GM23338 (cell line): ENCODE results near the gene LUZP2. TPM values are rescaled to one million over a fixed set of nuclear protein-coding genes. Genes with fewer than 3 reads are reported as not detected.

Source experiments
- ATAC-seq: fragments of 200-7000 bp; cut with Tn5 transposase; 3 replicates; pipeline ENCODE4 v1.9.1; 2020
- DNase-seq: peaks from one replicate; pipeline ENCODE4 v3.0.0-alpha.2; 2015; ENCODE audit warnings: low spot score
- H2AFZ ChIP-seq: fragments of 200-600 bp; sonication (generic); 2 replicates; pipeline ENCODE4 v1.8.0; 2016; ENCODE audit warnings: antibody characterized with exemption, mild to moderate bottlenecking, moderate library complexity
- H3F3A ChIP-seq: fragments of 200-600 bp; sonication (generic); replicated peaks from 2 replicates; pipeline ENCODE4 v1.8.0; 2017; ENCODE audit warnings: antibody characterized with exemption, mixed run types, low read depth
- H3K27ac ChIP-seq: fragments of 200-600 bp; sonication (generic); 2 replicates; pipeline ENCODE4 v1.6.1; 2016; ENCODE audit warnings: low read depth
- H3K27me3 ChIP-seq: fragments of 200-600 bp; sonication (generic); 2 replicates; pipeline ENCODE4 v1.8.0; 2016; ENCODE audit warnings: mild to moderate bottlenecking, mixed run types, moderate library complexity; ENCODE audit not compliant: insufficient read depth
- H3K36me3 ChIP-seq: fragments of 200-600 bp; sonication (generic); 2 replicates; pipeline ENCODE4 v1.8.0; 2016; ENCODE audit warnings: mild to moderate bottlenecking; ENCODE audit not compliant: insufficient read depth
- H3K4me1 ChIP-seq: fragments of 200-600 bp; sonication (generic); 2 replicates; pipeline ENCODE4 v1.8.0; 2016; ENCODE audit warnings: mild to moderate bottlenecking, moderate library complexity; ENCODE audit not compliant: insufficient read depth
- H3K4me2 ChIP-seq: fragments of 200-600 bp; sonication (generic); 2 replicates; pipeline ENCODE4 v1.7.1; 2017; ENCODE audit warnings: mixed run types
- H3K4me3 ChIP-seq: fragments of 200-600 bp; sonication (generic); 2 replicates; pipeline ENCODE4 v1.6.1; 2016; ENCODE audit warnings: mixed run types
- H3K79me2 ChIP-seq: fragments of 200-600 bp; sonication (generic); replicated peaks from 2 replicates; pipeline ENCODE4 v1.8.0; 2017; ENCODE audit warnings: mild to moderate bottlenecking; ENCODE audit not compliant: insufficient read depth
- H3K9me2 ChIP-seq: fragments of 200-600 bp; sonication (generic); 2 replicates; pipeline ENCODE4 v1.8.0; 2017; ENCODE audit not compliant: insufficient read depth
- H4K20me1 ChIP-seq: fragments of 200-600 bp; sonication (generic); replicated peaks from 2 replicates; pipeline ENCODE4 v1.8.0; 2017; ENCODE audit warnings: mild to moderate bottlenecking; ENCODE audit not compliant: insufficient read depth
- H3K27ac Mint-ChIP-seq: 2 replicates; pipeline ENCODE4 v1.8.0; 2020; ENCODE audit warnings: inconsistent platforms, mild to moderate bottlenecking, moderate library complexity, mixed read lengths
- H3K27me3 Mint-ChIP-seq: 3 replicates; pipeline ENCODE4 v1.8.0; 2022; ENCODE audit warnings: low read depth, mild to moderate bottlenecking, moderate library complexity, mixed read lengths, inconsistent platforms; ENCODE audit not compliant: insufficient read depth, poor library complexity
- H3K36me3 Mint-ChIP-seq: 3 replicates; pipeline ENCODE4 v1.8.0; 2021; ENCODE audit warnings: low read depth, mild to moderate bottlenecking, inconsistent platforms, moderate library complexity, mixed read lengths
- H3K4me1 Mint-ChIP-seq: 3 replicates; pipeline ENCODE4 v1.8.0; 2020; ENCODE audit warnings: mild to moderate bottlenecking, inconsistent platforms, mixed read lengths
- H3K4me3 Mint-ChIP-seq: 3 replicates; pipeline ENCODE4 v1.8.0; 2021; ENCODE audit warnings: moderate library complexity, mild to moderate bottlenecking, inconsistent platforms, mixed read lengths
- H3K9me3 Mint-ChIP-seq: 3 replicates; pipeline ENCODE4 v1.8.0; 2020; ENCODE audit warnings: moderate library complexity, mild to moderate bottlenecking, inconsistent platforms, mixed read lengths
- CREB1 ChIP-seq: fragments of 250-450 bp; sonication (Bioruptor Pico); IDR thresholded peaks from 2 replicates; pipeline ENCODE4 v1.5.0; 2020; ENCODE audit warnings: low read depth, mild to moderate bottlenecking, moderate library complexity
- ETS1 ChIP-seq: IDR thresholded peaks from 2 replicates; pipeline ENCODE4 v1.6.1; 2016; ENCODE audit warnings: antibody characterized with exemption
- EZH2 ChIP-seq: fragments of 200-600 bp; sonication (generic); IDR thresholded peaks from one replicate; pipeline ENCODE4 v1.8.0; 2017; ENCODE audit warnings: antibody characterized with exemption, mild to moderate bottlenecking, low read depth; ENCODE audit not compliant: unreplicated experiment
- EZH2phosphoT487 ChIP-seq: fragments of 200-600 bp; sonication (generic); IDR thresholded peaks from one replicate; pipeline ENCODE4 v1.8.1; 2018; ENCODE audit warnings: antibody characterized with exemption; ENCODE audit not compliant: unreplicated experiment
- JUNB ChIP-seq: IDR thresholded peaks from one replicate; pipeline ENCODE4 v1.6.1; 2016; ENCODE audit warnings: antibody characterized with exemption; ENCODE audit not compliant: unreplicated experiment
- NANOG ChIP-seq: IDR thresholded peaks from 2 replicates; pipeline ENCODE4 v1.6.1; 2016; ENCODE audit warnings: antibody characterized with exemption, borderline replicate concordance
- POLR2AphosphoS5 ChIP-seq: IDR thresholded peaks from 2 replicates; pipeline ENCODE4 v1.6.1; 2016; ENCODE audit warnings: antibody characterized with exemption, low read depth
- STAT1 ChIP-seq: IDR thresholded peaks from one replicate; pipeline ENCODE4 v1.6.1; 2016; ENCODE audit warnings: antibody characterized with exemption; ENCODE audit not compliant: unreplicated experiment
- ZNF114 ChIP-seq: fragments of 250-450 bp; sonication (Bioruptor Pico); IDR thresholded peaks from 2 replicates; pipeline ENCODE4 v1.5.0; 2020; ENCODE audit warnings: mild to moderate bottlenecking, moderate library complexity
- ZNF331 ChIP-seq: fragments of 250-450 bp; sonication (Bioruptor Pico); IDR thresholded peaks from 2 replicates; pipeline ENCODE4 v1.5.0; 2020; ENCODE audit warnings: low read depth, mild to moderate bottlenecking, moderate library complexity
- ZNF462 ChIP-seq: fragments of 250-450 bp; sonication (Bioruptor Pico); IDR thresholded peaks from 2 replicates; pipeline ENCODE4 v1.5.0; 2020; ENCODE audit warnings: mild to moderate bottlenecking, moderate library complexity
- polyA plus RNA-seq: library from polyadenylated mRNA; unstranded; fragments of >200 nt; fragmentation: Nextera tagmentation; extraction: Ambion mirVana; gene quantifications from 2 replicates; pipeline ENCODE4 v1.2.1, GENCODE V29; 2016
- total RNA-seq: library from RNA; depleted of rRNA; stranded (reverse); fragments of >200 nt; shearing (Covaris generic); gene quantifications from 2 replicates; pipeline ENCODE4 v1.2.3, GENCODE V29; 2014
- TF ChIP-seq, protein P1 (sequence below): IDR thresholded peaks from one replicate; pipeline ENCODE4 v1.6.1; 2018; ENCODE audit warnings: antibody characterized with exemption; ENCODE audit not compliant: unreplicated experiment
- TF ChIP-seq, protein P2 (sequence below), 2 experiments: fragments of 200-600 bp in 1 of 2; sonication (generic) in 1 of 2; conservative IDR thresholded peaks; 2 replicates each; pipeline versions ENCODE4 v1.5.1 to v1.6.1; 2016 to 2017; ENCODE audit warnings: antibody characterized with exemption in 2 of 2, low read depth in 2 of 2, mild to moderate bottlenecking in 2 of 2, moderate library complexity in 1 of 2

The LUZP2 gene
- total and polyA plus RNA-seq, 2 experiments from 2014 or later = 2.0 to 9.2 TPM

- Histone ChIP-seq H3K27ac (no peak overlapping the region), H3F3A (no peaks in the 10 kb centered on the region), H3K27me3 (no peaks in the 10 kb centered on the region), H3K4me3 (no peak overlapping the region), H4K20me1 (no peaks in the 10 kb centered on the region), H2AFZ (no peak overlapping the region), H3K36me3 (no peaks in the 10 kb centered on the region), H3K4me2 (no peak overlapping the region), H3K9me2 (no peaks in the 10 kb centered on the region), H3K4me1 (no peaks in the 10 kb centered on the region; the same call in 1 of the 2 replicates), H3K79me2 (no peaks in the 10 kb centered on the region)
- Mint-ChIP-seq H3K9me3 (no peaks in the 10 kb centered on the region), H3K27me3 (no peaks in the 10 kb centered on the region), H3K36me3 (no peaks in the 10 kb centered on the region), H3K27ac (no peak overlapping the region), H3K4me3 (no peak overlapping the region), H3K4me1 (peaks cover 12% of the 10 kb centered on the region)
- ATAC-seq (no peak), DNase-seq (no peak)
- no peak for TF ChIP-seq STAT1
- TF ChIP-seq POLR2AphosphoS5 = no peak
- TF ChIP-seq EZH2phosphoT487 = no peak
- TF ChIP-seq ZNF114 = no peak
- no peak for TF ChIP-seq ZNF462
- no peak for TF ChIP-seq JUNB
- TF ChIP-seq, protein P1, sequence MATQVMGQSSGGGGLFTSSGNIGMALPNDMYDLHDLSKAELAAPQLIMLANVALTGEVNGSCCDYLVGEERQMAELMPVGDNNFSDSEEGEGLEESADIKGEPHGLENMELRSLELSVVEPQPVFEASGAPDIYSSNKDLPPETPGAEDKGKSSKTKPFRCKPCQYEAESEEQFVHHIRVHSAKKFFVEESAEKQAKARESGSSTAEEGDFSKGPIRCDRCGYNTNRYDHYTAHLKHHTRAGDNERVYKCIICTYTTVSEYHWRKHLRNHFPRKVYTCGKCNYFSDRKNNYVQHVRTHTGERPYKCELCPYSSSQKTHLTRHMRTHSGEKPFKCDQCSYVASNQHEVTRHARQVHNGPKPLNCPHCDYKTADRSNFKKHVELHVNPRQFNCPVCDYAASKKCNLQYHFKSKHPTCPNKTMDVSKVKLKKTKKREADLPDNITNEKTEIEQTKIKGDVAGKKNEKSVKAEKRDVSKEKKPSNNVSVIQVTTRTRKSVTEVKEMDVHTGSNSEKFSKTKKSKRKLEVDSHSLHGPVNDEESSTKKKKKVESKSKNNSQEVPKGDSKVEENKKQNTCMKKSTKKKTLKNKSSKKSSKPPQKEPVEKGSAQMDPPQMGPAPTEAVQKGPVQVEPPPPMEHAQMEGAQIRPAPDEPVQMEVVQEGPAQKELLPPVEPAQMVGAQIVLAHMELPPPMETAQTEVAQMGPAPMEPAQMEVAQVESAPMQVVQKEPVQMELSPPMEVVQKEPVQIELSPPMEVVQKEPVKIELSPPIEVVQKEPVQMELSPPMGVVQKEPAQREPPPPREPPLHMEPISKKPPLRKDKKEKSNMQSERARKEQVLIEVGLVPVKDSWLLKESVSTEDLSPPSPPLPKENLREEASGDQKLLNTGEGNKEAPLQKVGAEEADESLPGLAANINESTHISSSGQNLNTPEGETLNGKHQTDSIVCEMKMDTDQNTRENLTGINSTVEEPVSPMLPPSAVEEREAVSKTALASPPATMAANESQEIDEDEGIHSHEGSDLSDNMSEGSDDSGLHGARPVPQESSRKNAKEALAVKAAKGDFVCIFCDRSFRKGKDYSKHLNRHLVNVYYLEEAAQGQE = no peak
- TF ChIP-seq ETS1 = no peak
- TF ChIP-seq ZNF331 (CRISPR knock-in tag) = no peak
- no peak for TF ChIP-seq CREB1
- TF ChIP-seq, protein P2, sequence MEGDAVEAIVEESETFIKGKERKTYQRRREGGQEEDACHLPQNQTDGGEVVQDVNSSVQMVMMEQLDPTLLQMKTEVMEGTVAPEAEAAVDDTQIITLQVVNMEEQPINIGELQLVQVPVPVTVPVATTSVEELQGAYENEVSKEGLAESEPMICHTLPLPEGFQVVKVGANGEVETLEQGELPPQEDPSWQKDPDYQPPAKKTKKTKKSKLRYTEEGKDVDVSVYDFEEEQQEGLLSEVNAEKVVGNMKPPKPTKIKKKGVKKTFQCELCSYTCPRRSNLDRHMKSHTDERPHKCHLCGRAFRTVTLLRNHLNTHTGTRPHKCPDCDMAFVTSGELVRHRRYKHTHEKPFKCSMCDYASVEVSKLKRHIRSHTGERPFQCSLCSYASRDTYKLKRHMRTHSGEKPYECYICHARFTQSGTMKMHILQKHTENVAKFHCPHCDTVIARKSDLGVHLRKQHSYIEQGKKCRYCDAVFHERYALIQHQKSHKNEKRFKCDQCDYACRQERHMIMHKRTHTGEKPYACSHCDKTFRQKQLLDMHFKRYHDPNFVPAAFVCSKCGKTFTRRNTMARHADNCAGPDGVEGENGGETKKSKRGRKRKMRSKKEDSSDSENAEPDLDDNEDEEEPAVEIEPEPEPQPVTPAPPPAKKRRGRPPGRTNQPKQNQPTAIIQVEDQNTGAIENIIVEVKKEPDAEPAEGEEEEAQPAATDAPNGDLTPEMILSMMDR (conservative IDR thresholded peaks at IDR 0.05; ENCODE audit: low read depth in 2 of 2) = no peak
- no peak for TF ChIP-seq NANOG
- TF ChIP-seq EZH2 = no peak
Measured at GRCh38 chr11:24688981-24689380, 192.1 kb downstream of the LUZP2 start.
